MM.1S (cell line): Measurements from ENCODE around the gene CCL2.

ENCODE experiments used
- EZH2 ChIP-seq: fragments of 300-600 bp; sonication (generic); optimal IDR thresholded peaks from 2 replicates; pipeline ENCODE3; 2017; ENCODE audit warnings: low read depth, mild to moderate bottlenecking, antibody characterized with exemption, low read length, mixed read lengths
- TF ChIP-seq, protein P1 (sequence below): fragments of 300-600 bp; sonication (generic); IDR thresholded peaks from 2 replicates; pipeline ENCODE4 v1.5.1; 2016; ENCODE audit warnings: antibody characterized with exemption, low read length, mixed read lengths

DNA sequence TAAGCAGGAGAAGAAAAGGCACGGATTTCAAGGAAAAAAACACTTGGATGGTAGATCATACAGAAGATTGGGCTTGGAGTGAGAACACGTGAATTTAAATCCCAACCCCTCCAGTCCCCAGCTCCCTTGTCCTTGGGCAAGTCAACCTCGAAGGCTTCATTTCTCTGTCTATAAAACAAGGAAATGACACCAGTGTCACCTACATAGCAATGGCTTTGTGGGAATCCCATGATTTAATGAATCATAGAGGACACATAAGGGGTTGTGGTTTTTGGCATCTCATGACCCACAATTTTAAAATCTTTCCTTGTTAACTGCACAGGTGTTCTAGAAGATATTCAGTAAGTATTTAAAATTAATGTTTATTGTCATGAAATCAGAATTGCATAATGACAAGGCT is 8.2 kb upstream of the CCL2 start:
- TF ChIP-seq, protein P1, sequence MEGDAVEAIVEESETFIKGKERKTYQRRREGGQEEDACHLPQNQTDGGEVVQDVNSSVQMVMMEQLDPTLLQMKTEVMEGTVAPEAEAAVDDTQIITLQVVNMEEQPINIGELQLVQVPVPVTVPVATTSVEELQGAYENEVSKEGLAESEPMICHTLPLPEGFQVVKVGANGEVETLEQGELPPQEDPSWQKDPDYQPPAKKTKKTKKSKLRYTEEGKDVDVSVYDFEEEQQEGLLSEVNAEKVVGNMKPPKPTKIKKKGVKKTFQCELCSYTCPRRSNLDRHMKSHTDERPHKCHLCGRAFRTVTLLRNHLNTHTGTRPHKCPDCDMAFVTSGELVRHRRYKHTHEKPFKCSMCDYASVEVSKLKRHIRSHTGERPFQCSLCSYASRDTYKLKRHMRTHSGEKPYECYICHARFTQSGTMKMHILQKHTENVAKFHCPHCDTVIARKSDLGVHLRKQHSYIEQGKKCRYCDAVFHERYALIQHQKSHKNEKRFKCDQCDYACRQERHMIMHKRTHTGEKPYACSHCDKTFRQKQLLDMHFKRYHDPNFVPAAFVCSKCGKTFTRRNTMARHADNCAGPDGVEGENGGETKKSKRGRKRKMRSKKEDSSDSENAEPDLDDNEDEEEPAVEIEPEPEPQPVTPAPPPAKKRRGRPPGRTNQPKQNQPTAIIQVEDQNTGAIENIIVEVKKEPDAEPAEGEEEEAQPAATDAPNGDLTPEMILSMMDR = no peak
- no peak for TF ChIP-seq EZH2
